GM18520 (cell line): ENCODE results near the gene GJC2.
"Not testable (repeated sequence)": the region's sequence is repeated elsewhere in the genome, so short reads cannot be mapped to it uniquely, and the experiment has no call there.

ENCODE experiments used
- ATAC-seq: cut with Tn5 transposase; IDR thresholded peaks from one replicate; pipeline ENCODE4 v1.9.1; 2021; ENCODE audit not compliant: unreplicated experiment

The GJC2 gene

GRCh38 chr1:228184152-228184551 is 34.4 kb downstream of the GJC2 start:
- ATAC-seq: no peak

DNA sequence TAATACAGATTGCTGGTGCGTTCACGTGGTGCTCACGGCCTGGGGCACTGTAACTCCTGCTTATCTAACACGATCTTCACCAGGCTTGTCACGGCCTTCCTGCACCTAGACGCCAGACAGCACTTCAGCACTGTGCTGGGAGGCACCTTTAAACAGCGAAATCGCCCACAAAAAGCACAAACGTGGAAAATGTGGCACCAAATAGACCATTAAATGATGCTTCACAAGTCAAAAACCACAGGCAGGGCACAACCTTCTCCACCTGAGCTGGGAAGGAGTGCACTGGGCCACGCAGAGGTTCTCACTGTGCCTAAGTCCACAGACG is 35.9 kb downstream of the GJC2 start:
- ATAC-seq: no peak

GRCh38 chr1:228188249-228188648 is 38.5 kb downstream of the GJC2 start:
- ATAC-seq: not testable (repeated sequence)

DNA sequence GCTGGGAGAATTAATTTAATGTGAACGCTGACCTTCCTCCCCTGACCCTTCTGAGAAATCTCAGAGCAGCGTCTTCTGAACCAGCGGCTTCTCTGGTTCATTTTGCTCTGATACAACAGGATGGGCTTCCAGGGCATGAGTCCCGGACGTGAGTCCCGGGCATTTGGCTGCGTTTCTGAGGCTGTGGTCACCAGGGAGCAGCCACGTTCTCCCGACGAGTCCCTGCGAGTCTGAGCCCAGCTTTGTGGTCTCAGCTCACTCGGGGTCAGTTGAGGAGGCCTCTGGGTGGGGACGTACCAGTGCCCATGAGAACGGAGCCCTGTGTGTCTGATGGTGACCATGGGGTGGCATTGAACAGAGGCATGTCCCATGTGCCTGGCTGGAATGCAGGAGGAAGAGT is 40.5 kb downstream of the GJC2 start:
- ATAC-seq: no peak

- ATAC-seq: no peak
These were observed 41.0 kb downstream of the GJC2 start for GRCh38 chr1:228190778-228191177.

DNA sequence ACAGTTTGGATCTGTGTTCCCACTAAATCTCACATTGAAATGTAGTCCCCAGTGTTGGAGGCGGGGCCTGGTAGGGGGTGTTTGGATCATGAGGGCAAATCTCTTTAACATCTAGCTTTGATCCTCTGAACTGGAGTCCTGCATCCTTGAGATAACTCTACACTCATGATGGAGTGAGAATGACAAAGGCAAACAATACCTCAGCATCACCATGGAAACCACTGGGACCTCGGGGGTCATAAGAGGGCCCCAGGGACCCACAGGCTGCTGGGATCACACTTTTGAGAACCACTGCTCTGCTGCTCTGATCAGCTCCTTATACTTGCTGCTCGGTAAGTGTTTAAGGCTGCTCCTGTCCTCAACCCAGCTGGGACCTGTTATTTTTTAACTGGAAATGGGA is 44.7 kb downstream of the GJC2 start:
- ATAC-seq: no peak

DNA sequence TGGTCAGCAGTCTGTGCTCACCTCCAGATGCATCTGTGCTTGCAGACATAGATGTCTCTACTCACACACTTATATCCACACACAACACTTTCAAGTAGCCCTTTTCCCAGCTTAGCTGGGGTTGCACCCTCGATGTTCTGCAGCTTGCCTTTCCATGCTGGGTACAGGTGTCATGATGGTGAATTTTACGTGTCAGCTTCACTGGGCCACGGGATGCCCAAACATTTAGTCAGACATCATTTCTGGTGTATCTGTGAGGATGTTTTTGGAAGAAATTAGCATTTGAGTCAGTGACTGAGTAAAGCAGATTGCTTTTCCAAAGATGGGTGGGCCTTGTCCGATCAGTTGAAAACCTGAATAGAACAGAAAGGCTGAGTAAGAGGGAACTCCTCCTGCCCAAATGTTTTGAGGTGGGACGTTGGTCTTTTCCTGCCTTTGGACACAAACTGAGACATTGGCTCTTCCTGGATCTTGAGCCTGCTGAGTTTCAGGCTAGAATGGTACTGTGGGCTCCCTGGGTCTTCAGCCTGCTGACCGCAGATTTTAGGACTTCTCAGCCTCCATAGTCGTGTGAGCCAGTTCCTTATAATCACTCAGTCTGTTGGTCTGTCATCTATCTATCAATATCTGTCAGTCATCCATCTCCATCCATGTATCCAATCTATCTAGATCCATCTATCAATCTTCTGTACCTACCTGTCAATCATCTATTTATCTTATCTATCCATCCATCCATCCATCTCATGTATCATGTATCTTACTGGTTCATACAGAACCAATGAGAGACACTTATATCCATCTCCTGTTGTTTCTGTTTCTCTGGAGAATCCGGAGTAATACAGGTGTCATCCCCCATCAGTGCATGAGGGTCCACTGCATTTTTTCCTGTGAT is 45.4 kb downstream of the GJC2 start:
- no peak for ATAC-seq

DNA sequence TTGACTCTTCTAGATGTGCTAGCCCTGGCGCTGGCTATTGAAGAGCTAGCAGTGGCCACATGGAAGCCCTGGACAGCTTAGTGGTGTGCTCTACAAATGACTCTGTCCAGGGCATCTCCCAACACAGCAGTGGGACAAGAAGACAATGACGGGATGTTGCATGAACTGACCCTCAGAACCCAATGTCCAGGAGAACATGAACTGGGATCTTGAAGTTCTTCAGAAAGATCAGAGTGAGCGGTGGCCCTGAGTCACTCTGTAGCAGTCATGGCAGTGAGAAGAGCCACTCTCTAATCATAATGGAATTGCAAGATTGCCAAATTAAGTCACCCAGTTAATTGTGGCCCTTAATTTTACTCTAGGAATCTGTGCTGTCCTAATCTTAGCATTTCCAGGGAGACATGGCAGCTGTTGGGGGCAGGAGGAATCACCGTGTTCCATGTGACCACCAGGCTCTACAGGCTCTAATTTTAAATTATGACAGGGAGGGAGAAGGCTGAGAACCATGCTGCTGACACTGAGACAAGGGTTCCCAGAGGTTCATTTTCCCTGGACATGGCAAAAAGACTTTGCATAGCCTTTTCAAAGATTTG is 47.9 kb downstream of the GJC2 start:
- ATAC-seq: no peak

- no peak for ATAC-seq
These were observed 49.4 kb downstream of the GJC2 start for GRCh38 chr1:228198977-228199590.

GRCh38 chr1:228204958-228205357 is 55.2 kb downstream of the GJC2 start:
- ATAC-seq: no peak

DNA sequence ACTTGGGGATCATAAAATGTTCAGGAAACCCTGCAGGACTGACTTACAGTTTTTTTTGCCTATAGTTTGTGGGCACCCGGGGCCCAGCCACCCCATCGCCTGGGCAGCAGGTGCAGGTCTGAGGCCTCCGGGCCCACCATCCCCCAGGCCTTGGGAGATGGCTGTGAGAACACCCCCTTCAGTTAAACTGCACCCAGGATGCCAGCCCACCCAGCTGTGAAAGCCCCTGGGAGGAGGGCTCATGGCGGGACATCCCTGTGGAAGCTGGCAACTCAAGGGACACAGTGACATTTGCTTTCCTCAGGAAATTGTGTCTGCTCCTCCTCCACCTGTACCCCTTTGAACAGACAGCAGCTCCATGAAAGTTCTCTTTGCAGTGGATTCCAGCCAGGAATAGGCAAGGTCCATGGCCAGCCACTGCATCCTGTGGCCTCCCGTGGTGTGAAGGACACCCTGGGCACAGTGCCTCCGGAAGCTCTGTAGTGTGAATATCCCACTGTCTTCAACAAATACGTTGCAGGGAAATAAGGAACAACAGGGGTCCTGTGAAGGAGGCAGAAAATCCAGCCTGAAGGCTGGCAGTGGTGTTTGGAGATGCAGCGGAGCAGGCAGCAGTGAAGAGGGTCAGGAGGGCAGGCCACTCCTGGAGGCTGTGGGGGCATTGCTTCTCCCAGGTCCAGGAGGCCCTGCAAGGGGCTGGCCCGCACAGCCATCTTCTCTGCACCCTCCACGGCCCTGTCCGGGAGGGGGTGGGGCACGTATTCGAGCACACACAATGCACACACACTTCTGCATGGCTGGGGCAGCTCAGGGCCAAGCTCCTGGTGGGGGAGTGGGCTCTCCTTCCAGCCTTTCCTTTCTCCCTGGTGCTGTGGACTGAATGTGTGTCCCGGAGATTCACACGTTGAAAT is 56.1 kb downstream of the GJC2 start:
- ATAC-seq: no peak

DNA sequence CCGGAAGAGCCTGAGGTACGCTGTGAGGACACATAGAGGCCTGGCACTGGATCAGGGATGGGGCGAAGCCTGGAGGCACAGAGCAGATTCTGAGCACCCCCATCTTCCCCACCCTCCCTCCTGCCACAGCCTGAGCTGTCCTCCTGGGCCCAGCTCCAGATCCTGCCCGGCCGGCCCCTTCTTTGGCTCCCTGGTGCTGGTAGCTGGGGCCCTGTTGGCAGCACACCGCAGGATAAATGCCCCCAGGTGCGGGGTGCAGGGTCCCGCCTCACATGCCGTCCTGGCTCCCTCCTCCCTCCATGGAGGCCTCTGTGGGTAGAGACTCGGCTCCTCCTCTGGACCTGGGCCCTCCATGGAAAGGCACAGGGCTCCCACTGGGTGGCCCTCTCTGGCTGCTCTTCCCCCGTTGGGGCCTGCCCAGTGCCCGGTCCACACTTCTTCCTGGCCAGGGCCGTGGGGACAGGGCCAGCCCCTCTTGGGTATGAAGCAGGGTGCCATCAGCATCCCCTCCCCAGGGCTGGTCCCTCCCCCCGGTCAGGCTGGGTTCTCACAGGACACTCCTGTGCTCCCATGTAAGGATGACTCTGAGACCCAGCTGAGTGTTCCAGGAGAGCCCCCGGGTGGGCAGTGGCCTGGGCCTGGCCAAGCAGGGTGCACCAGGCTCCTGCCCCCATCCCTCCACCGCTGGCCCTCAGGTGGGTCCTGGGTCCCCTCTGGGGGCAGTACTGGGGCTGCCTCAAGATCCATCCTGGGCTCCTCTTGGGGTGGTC is 57.0 kb downstream of the GJC2 start:
- ATAC-seq: no peak

DNA sequence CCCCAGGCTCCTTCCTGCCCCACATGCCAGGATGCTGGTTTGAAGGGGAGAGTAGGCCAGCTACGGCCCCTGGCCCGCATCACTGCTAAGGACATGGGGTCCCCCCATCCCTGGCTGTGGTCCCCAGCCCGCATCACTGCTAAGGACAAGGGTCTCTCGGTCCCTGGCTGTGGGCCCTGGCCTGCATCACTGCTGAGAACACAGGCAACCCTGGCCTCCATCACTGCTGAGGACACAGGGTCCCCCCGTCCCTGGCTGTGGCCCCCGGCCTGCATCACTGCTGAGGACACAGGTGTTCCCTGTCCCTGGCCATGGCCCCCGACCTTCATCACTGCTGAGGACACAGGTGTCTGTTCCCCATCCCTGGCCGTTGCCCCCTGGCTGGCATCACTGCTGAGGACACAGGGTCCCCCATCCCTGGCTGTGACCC is 57.7 kb downstream of the GJC2 start:
- no peak for ATAC-seq

GRCh38 chr1:228207851-228208821 is 58.4 kb downstream of the GJC2 start, which contains the start of gene OBSCN:
OBSCN (plus strand) TSS chr1:228208044; CDS start chr1:228211784, 3,740 bp downstream.
- no peak for ATAC-seq

DNA sequence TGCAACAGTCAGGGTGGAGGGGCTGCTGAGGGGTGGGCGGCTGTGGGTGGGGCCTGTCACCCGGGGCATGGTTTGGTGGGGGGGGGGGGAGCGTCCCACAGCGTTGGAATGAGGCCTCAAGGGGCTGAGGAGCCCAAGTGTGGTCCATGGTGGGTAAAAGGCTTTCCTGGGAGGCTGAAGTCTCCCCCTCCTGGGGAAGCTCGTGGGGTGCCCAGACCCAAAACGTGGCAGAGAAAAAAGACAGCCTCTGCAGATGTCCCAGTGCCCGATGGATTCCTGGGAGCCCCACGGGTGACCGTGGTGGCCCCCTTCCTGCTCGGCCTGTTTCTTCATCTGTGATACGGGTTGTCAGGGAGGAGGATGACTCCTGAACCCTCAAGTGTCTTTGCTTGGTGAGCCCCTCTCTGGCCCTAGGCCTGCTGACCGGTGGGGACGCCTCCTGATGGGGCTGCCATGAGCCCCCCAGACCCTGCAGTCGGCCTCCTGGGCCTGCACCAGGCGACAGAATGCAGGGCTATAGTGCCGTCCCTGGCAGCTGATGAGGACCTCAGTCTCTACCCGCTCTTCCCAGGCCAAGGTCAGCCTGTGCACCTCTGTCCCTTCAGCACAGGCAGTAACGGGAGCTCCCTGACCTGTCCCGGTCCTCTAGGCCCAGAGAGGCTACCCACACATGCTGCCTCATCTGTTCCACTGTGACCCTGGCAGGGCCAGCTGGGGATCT is 59.3 kb downstream of the GJC2 start:
- ATAC-seq: no peak
